Left ventricle myocardium inferior (tissue), 1 donor: ENCODE results near the gene METTL25. TPM values are rescaled to one million over a fixed set of nuclear protein-coding genes. Genes with fewer than 3 reads are reported as not detected.
A peak's percentile ranks its signal among the peaks of the same experiment; 100 is the strongest.

ENCODE experiments used
- DNase-seq: peaks from one replicate; pipeline ENCODE4 v3.0.0-alpha.2; 2020
- H3K27ac ChIP-seq: fragments of 200-600 bp; replicated peaks from 2 replicates; pipeline ENCODE4 v1.8.0; 2021
- H3K27me3 ChIP-seq: fragments of 200-600 bp; 2 replicates; pipeline ENCODE4 v1.8.0; 2021; ENCODE audit warnings: low read depth
- H3K36me3 ChIP-seq: fragments of 200-600 bp; 2 replicates; pipeline ENCODE4 v1.8.0; 2021
- H3K4me1 ChIP-seq: fragments of 200-600 bp; 2 replicates; pipeline ENCODE4 v1.8.0; 2021
- H3K4me3 ChIP-seq: fragments of 200-600 bp; 2 replicates; pipeline ENCODE4 v1.8.0; 2021; ENCODE audit warnings: mild to moderate bottlenecking, moderate library complexity
- H3K9me3 ChIP-seq: fragments of 200-600 bp; replicated peaks from 2 replicates; pipeline ENCODE4 v1.8.0; 2021
- intact Hi-C: fragments of 100-400 bp; cut with micrococcal nuclease; formaldehyde crosslinking; loops from one replicate; pipeline ENCODE4 v1.11.0; 2022
- total RNA-seq: library from RNA; stranded (reverse); fragmentation: NEBNext Ultra II Directional; extraction: Animal tissue kit (Norgen Biotek cat#: 25700); gene quantifications from one replicate; pipeline ENCODE4 v1.2.1, GENCODE V29; 2021
- TF ChIP-seq, protein P1 (sequence below): fragments of 200-600 bp; IDR thresholded peaks from 2 replicates; pipeline ENCODE4 v1.8.0; 2021; ENCODE audit warnings: antibody characterized with exemption, mild to moderate bottlenecking, borderline replicate concordance
- donor health status: DM: no; HTN: yes; CAD: no; lungs with severe emphysema.

The METTL25 gene
- total RNA-seq, 1 donor from 2014 or later = 15.8 TPM

DNA sequence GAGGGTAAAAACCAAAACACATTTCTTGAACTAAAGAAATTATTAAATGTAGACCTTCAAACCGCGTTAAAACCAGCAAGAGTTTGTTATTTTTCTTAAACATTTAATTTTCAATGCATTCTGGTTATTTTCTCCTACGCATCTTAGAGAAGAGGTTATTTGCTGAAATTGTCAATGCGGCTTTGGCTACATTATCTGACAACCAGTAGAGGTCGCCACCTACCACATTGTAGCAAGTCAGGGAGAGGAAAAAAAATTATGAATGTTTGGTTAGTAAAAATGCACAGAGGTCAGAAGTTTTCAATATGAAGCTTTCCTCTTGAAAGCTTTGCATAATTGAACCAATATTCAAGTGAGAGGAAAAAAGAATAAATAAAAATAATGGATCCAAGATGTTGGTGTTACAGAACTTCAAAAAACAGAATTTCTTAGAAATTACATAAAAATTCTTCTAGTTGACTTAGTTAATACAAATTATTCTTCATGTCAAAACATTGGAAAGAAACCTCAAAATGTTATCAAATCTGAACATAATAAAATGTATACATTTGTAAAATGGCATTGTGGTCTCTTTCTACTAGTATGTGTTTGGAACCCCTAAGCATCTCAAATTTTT, 168.9 kb downstream of the METTL25 start:
- Histone ChIP-seq H3K36me3 (no peaks in the 10 kb centered on the region), H3K27me3 (no peaks in the 10 kb centered on the region), H3K4me1 (no peaks in the 10 kb centered on the region), H3K9me3 (no peaks in the 10 kb centered on the region), H3K27ac (no peak overlapping the region), H3K4me3 (no peak overlapping the region)
- intact Hi-C loops = no loop called here
- TF ChIP-seq, protein P1, sequence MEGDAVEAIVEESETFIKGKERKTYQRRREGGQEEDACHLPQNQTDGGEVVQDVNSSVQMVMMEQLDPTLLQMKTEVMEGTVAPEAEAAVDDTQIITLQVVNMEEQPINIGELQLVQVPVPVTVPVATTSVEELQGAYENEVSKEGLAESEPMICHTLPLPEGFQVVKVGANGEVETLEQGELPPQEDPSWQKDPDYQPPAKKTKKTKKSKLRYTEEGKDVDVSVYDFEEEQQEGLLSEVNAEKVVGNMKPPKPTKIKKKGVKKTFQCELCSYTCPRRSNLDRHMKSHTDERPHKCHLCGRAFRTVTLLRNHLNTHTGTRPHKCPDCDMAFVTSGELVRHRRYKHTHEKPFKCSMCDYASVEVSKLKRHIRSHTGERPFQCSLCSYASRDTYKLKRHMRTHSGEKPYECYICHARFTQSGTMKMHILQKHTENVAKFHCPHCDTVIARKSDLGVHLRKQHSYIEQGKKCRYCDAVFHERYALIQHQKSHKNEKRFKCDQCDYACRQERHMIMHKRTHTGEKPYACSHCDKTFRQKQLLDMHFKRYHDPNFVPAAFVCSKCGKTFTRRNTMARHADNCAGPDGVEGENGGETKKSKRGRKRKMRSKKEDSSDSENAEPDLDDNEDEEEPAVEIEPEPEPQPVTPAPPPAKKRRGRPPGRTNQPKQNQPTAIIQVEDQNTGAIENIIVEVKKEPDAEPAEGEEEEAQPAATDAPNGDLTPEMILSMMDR = peak; percentile 88
- DNase-seq = no peak

Other genes with a start within 250 kb of the METTL25 start
- 27.9 TPM for gene CCDC59, start 142 bp upstream of the METTL25 start, total RNA-seq